HL-60/S4 treated with phorbol 12-myristate 13-acetate at 8.2 ng/mL for 4 days and 3 days (cell line): ENCODE results near the gene PGC.

ENCODE experiments used
- in situ Hi-C: fragments of 300-500 bp; cut with MboI; formaldehyde crosslinking; loops from 2 replicates; pipeline ENCODE4 v1.15.0; 2022; ENCODE audit warnings: low sequenced_read_pairs

Gene PGC

DNA sequence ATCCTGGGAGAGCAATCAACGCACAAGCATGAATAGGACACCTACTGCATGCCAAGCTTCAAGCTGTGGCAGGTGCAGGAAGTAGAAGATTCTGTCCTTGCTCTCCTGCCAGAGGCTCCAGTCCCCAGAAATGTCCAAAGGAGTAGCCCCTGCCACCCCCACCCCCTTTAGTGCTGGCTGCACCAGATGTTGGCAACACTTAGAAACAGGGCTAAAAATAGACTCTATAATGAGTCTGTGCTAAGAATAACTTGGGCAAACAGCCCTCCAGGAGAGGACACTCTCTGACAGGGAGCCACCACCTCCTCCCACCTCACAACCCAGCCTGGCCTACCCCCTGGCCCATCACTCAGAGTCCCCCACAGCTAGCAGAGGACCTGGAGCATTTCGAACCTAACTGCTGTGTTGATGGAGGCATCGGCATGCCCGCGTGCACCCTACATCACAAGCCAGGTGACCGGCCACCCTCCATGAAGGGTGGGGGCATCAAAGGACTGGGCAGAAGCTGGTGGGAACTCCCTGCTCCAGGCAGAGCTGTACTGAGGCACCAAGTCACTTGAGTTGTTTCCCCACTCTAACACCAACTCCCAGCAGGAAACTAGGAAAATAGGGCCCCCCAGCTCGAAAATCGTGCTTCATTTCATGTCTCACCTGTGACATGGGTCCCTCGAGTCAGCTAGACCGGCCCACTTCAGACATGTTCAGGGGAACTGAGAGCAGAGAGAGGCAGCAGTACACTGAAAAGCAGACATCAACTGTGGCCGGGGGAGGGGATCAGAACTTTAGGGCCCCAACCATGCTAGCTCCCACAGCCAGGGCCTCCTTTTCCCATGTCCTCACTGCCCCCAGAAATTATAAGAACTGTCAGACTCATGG, 30.4 kb downstream of the PGC start:
- in situ Hi-C loops, result no loop called here

DNA sequence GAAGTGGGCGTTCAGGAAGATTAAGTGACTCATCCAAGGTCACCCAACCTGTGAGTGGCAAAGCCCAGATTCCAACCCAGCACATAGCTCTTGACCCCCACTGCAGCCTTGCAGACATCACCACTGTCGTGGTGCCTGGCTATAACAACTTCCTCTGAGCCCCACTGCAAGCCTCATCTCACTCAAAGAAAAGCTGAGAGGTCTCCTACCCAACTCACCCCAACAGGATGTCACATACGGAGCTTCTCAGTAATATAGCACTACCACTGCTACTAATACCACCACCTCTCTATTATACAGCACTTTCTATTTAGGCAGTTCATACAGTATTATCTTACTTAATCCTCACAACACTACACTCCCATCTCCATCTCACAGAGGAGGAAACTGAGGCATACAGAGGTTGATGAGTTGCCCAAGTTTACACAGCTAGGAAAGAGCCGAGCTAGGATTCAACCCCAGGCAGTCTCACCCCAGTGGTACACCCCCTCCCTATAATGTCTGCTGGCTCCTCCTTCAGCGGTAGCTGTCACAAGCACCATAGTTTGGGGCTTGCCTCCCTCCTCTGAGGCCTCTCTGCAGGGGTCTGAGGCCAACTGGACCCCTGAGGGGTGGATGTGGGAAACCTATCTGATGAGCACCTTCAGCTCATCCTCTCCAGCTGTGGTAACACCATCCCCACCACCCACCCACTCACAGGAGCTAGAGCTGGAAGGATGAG, 31.2 kb downstream of the PGC start:
- in situ Hi-C loops, result no loop called here

DNA sequence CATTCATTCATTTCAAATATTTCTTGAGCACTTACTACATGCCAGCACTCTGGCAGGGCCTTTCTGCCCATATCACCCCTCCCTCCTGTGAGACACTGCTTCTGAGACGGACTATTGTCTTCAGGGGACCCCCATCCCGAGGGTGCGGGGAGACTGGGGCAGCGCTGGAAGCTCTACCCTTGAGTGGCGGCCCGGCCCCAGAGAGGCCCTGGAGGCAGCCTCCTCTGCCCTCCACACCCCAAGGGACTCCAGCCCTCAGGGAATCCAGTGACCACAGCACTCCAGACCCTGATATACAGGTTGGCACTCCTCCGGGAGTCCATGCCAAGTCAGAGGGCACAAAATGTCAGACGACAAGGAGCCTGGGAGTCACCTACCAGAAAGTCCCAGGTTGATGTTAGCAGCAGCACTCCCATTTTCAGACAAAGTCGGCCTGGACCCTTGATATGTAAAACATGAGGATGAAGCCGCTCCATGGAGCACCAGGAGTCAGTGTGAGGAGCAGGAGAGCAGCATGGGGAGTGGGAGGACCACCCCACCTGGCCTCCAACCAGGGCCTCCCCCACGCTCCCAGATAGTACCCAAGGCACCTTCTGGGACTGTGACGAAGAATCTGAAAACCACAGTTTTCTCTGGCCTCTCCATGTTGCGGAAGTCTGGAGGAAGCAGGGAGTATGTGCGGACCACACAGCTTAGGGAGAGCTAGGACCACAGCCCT, 32.5 kb downstream of the PGC start:
- in situ Hi-C loops, result no loop called here

GRCh38 chr6:41713650-41714291, 33.4 kb downstream of the PGC start:
- in situ Hi-C loops, result no loop called here

- in situ Hi-C loops, result no loop called here
Measured at GRCh38 chr6:41713159-41713649, 34.0 kb downstream of the PGC start.

DNA sequence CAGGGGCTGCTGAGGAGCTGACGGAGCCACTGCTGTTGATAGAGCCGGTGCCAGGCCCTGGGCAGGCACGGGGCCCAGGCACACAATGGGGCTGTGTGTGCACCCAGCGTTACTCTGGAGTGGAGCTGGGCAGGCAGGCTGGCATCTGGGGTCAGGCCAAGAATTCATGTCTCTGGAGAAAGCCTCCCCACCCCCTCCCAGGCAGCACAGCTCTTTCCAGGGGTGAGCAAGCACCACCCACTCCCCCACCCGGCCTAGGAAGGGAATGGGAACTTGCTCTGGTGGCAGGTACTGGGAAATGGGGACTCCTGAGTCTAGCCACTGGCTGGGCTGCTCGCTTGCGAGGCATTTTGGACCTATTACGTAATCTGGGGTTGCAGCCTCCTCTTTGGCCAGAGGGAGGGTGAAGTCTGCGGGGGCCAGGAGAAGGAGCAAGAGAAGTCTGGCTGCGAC, 34.5 kb downstream of the PGC start:
- in situ Hi-C loops, result no loop called here

DNA sequence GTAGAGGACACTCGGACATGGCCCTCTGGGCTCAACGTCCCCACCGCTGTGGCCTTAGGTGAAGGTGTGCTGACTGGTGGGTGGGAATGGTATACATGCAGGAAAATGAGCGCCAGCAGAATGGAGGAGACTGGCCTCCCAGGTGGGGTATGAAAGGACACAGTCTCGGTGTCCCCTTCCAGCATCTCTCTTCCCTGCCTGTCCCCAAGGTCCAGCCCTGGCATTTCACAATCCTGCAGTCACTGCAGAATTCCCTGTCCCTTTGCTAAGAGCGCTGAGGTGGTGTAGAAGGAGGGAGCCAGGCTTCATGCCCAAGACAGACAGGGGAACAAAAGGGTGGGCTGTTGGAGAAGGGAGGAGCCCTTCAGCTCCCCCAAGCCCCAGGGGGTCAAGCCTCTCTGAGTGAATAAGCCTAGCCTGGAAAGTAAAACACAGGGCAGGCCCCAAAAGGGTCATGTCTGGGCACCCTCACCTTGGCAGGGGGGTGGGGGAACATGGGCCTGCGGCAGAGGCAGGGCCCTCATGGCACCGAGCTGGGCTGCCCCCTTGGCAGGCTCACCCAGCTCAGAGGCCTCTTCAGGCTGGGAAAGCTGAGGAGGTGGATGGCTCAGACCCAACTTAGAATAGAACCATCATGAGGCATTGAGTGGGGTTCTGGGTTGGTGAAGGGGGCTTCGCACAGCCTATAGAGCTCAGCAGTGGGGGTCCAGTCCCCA, 35.7 kb downstream of the PGC start:
- in situ Hi-C loops, result no loop called here

DNA sequence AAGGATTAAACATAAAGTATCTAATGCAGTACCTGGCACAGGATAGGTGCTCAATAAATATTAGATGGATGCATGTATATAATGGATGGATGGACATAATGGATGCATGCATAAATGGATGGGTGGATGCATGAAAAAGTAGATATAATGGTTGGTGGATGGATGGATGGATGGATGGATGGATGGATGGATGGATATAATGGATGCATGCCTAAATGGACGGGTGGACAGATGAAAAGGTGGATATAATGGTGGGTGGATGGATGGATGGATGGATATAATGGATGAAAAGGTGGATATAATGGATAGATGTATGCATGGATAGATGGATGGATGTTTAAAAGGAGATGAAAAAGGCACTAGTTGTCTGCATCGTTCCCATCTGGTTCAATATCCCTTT, 37.8 kb downstream of the PGC start:
- in situ Hi-C loops, result no loop called here

GRCh38 chr6:41708856-41709255, 38.3 kb downstream of the PGC start:
- in situ Hi-C loops, result no loop called here

GRCh38 chr6:41707565-41708200, 39.5 kb downstream of the PGC start:
- in situ Hi-C loops, result no loop called here

- in situ Hi-C loops, result no loop called here
Measured at GRCh38 chr6:41706876-41707564, 40.2 kb downstream of the PGC start.

DNA sequence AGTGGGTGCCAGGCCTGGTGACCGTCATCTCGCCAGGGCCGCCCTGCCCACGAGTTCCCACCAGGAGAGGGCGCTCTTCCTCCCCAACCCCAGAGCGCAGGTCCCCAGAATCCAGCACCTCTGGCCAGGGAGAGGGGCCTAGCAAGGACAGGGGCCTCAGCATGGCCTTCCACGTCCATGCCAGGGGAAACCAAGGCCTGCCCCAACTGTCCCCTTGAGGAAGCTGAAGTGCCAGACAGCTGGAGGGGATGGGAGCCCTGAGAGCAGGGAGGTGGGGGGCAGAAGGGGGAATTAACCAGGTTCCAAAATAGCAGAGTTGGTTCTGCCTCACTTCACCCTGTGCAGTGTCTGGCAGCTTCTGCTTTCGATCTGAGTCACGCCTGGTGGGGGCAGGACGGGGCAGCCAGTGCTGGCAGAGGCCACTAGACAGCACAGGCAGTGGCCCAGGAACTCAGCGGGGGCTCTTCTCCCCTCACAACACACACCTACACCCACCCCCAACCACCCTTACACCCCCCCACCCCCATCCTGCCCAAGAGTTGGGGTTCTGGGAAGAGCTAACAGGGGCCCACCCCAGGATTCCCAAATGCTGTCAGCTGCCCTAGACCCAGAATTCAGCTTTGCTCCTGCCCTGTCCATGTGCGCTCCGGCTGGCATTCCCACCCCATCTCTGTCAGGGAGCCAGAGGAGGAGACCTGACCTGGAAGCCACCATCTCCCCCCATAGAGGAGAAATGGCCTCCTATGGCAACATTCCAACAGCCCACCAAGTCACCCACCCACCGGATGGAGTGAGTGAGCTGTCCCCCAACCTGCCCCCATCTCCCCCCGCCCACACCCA, 41.0 kb downstream of the PGC start:
- in situ Hi-C loops, result no loop called here

- in situ Hi-C loops, result no loop called here
Measured at GRCh38 chr6:41705311-41705995, 41.7 kb downstream of the PGC start.

DNA sequence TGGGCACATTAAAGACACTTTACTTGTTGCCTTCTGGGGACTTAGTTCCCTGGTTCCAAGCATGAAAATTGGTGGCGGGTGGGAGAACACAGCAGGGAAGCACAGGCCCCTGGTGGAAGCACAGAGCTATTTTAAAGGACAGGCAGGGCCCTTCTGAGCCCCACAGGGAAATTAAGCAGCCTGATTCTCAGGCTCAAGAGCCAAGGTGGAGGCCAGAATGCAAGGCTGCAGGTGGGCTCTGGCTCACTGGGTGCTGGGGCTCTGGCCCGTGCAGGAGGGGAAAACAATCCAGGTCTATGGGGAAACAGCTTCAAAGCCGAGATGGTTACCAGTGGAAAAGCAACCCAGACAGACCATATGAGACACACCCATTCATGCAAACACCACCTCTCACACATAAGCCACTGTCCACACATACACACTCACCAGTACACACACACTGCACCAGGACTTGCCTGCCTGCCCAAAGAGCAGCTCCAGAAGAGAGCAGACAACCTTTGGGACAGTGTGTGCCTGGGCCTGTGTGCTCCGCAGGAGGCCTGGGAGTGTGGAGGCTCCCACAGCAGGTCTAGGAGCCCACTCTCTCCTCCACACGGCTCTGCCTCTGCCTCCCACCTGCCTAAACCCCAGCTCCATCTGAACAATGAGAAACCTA, 42.4 kb downstream of the PGC start:
- in situ Hi-C loops, result no loop called here

DNA sequence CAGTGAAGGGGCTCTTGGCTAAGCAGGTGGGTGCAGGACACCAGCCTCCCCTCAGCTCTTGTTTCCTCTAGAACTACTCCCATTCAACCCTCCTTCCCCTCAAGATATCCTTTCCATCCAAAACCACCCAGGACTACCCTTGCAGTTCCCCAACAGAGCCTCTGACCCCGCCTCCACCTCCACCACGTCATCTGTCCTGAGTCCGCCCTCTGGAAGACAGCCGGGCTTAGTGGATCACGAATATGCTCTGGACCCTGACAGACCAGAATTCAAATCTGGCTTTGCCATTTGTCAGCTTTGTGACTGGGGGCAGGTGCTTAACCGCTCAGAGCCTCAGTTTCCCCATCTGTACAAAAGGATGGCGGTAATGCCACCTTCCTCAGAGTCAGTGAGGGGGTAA, 43.2 kb downstream of the PGC start:
- in situ Hi-C loops, result no loop called here

GRCh38 chr6:41702771-41703494, 44.3 kb downstream of the PGC start:
- in situ Hi-C loops, result no loop called here
